HCT116 (cell line): ENCODE results near the gene MRPS18A. TPM values are rescaled to one million over a fixed set of nuclear protein-coding genes. Genes with fewer than 3 reads are reported as not detected.

Experiments
- ATAC-seq: fragments of 200-7000 bp; cut with Tn5 transposase; 2 replicates; pipeline ENCODE4 v1.9.1; 2020; ENCODE audit warnings: mild to moderate bottlenecking, moderate library complexity
- BruUV-seq: library from RNA; stranded (reverse); fragments of 400-500 nt; replicated peaks from 2 replicates; lab custom pipeline; 2021; lab: Mats Ljungman, UMichigan
- CTCF ChIA-PET: fragments of 300-600 bp; sonication (Branson Sonifier 250); formaldehyde crosslinking; loops from one replicate; lab custom pipeline; 2021; ENCODE audit warnings: antibody characterized with exemption; lab: Charles Lee
- POLR2A ChIA-PET: fragments of 300-600, 350-600 bp; sonication (Branson Sonifier 250); formaldehyde crosslinking; loops from one replicate; lab custom pipeline; 2021; ENCODE audit warnings: antibody characterized with exemption; lab: Charles Lee
- RAD21 ChIA-PET, 2 experiments: fragments of 300-600 bp; sonication (Branson Sonifier 250); formaldehyde crosslinking; loops; one replicate each; lab custom pipeline; 2023; ENCODE audit warnings: low total read pairs in 2 of 2; ENCODE audit not compliant: uncharacterized antibody in 2 of 2, unreplicated experiment in 2 of 2, low non-redundant PET in 1 of 2; lab: Charles Lee
- DNase-seq: peaks from one replicate; pipeline ENCODE4 v3.0.0-alpha.2; 2010; ENCODE audit warnings: low read depth, low spot score
- H2AFZ ChIP-seq: fragments of 200-600 bp; shearing (Covaris generic), sonication (generic); 2 replicates; pipeline ENCODE4 v1.6.1; 2017; ENCODE audit warnings: low read depth, mixed run types, mixed read lengths, antibody characterized with exemption, low read length; ENCODE audit not compliant: poor library complexity, severe bottlenecking
- H3K27ac ChIP-seq: 2 replicates; pipeline ENCODE4 v1.5.1; 2012; ENCODE audit warnings: low read depth, low read length
- H3K27me3 ChIP-seq: fragments of 200-600 bp; sonication (generic); 2 replicates; pipeline ENCODE4 v1.6.1; 2016; ENCODE audit warnings: mixed run types, low read length, mixed read lengths; ENCODE audit not compliant: insufficient read depth
- H3K36me3 ChIP-seq, 2 experiments: fragments of 200-500 bp in 1 of 2; fragments of 200-600 bp in 1 of 2; sonication (Bioruptor generic) in 1 of 2; sonication (generic) in 1 of 2; 2 replicates each; pipeline versions ENCODE4 v1.5.1 to v1.6.1; 2014 to 2016; ENCODE audit warnings: low read length in 2 of 2, inconsistent platforms in 1 of 2, mixed read lengths in 1 of 2, mixed run types in 1 of 2; ENCODE audit not compliant: insufficient read depth in 2 of 2, control insufficient read depth in 1 of 2
- H3K4me1 ChIP-seq, 2 experiments: fragments of 200-600 bp in 1 of 2; sonication (generic) in 1 of 2; 2 replicates each; pipeline versions ENCODE4 v1.5.1 to v1.6.1; 2012 to 2017; ENCODE audit warnings: low read length in 2 of 2, inconsistent platforms in 1 of 2, mild to moderate bottlenecking in 1 of 2, mixed read lengths in 1 of 2, mixed run types in 1 of 2, moderate library complexity in 1 of 2; ENCODE audit not compliant: insufficient read depth in 2 of 2, control insufficient read depth in 1 of 2
- H3K4me2 ChIP-seq: fragments of 200-600 bp; sonication (generic); 2 replicates; pipeline ENCODE4 v1.6.1; 2017; ENCODE audit warnings: mixed run types, low read length, mixed read lengths
- H3K4me3 ChIP-seq, 2 experiments: fragments of 200-600 bp in 1 of 2; sonication (generic) in 1 of 2; replicated peaks in 1 of 2; 2 replicates each; pipeline ENCODE4 v1.5.1; 2011 to 2016; ENCODE audit warnings: low read length in 2 of 2, control low read depth in 1 of 2, low read depth in 1 of 2, mild to moderate bottlenecking in 1 of 2, mixed read lengths in 1 of 2, mixed run types in 1 of 2
- H3K79me2 ChIP-seq: fragments of 200-600 bp; sonication (generic); 2 replicates; pipeline ENCODE4 v1.6.1; 2017; ENCODE audit warnings: mild to moderate bottlenecking, mixed run types, low read length, moderate library complexity, mixed read lengths; ENCODE audit not compliant: insufficient read depth
- H3K9ac ChIP-seq: fragments of 200-600 bp; sonication (generic); 2 replicates; pipeline ENCODE4 v1.6.1; 2016; ENCODE audit warnings: low read length, mixed read lengths
- H3K9me2 ChIP-seq: fragments of 200-600 bp; sonication (generic), shearing (Covaris generic); 2 replicates; pipeline ENCODE4 v1.6.1; 2017; ENCODE audit warnings: mixed run types, mild to moderate bottlenecking, moderate library complexity; ENCODE audit not compliant: insufficient read depth
- H3K9me3 ChIP-seq, 2 experiments: fragments of 200-500 bp in 1 of 2; fragments of 200-600 bp in 1 of 2; sonication (Bioruptor generic) in 1 of 2; sonication (generic) in 1 of 2; 2 replicates each; pipeline ENCODE4 v1.6.1; 2014 to 2017; ENCODE audit warnings: low read length in 2 of 2, mixed read lengths in 2 of 2, inconsistent platforms in 1 of 2, low read depth in 1 of 2, mild to moderate bottlenecking in 1 of 2, mixed run types in 1 of 2, moderate library complexity in 1 of 2; ENCODE audit not compliant: control insufficient read depth in 1 of 2, insufficient read depth in 1 of 2
- H4K20me1 ChIP-seq: fragments of 200-600 bp; sonication (generic), shearing (Covaris generic); 2 replicates; pipeline ENCODE4 v1.6.1; 2017; ENCODE audit warnings: mixed run types, mild to moderate bottlenecking, moderate library complexity; ENCODE audit not compliant: insufficient read depth
- CEBPB ChIP-seq: IDR thresholded peaks from 2 replicates; pipeline ENCODE4 v1.6.1; 2012; ENCODE audit warnings: low read depth
- ELF1 ChIP-seq: IDR thresholded peaks from 2 replicates; pipeline ENCODE4 v1.6.1; 2012; ENCODE audit warnings: low read depth, borderline replicate concordance
- POLR2A ChIP-seq: IDR thresholded peaks from 2 replicates; pipeline ENCODE4 v1.7.0; 2011; ENCODE audit warnings: borderline replicate concordance; ENCODE audit not compliant: insufficient read depth, insufficient read length; ENCODE audit errors: extremely low read depth
- RAD21 ChIP-seq: IDR thresholded peaks from 2 replicates; pipeline ENCODE4 v1.6.1; 2012; ENCODE audit warnings: low read depth, mild to moderate bottlenecking
- SP1 ChIP-seq: IDR thresholded peaks from 2 replicates; pipeline ENCODE4 v1.6.1; 2012; ENCODE audit warnings: low read depth
- SRF ChIP-seq: IDR thresholded peaks from 2 replicates; pipeline ENCODE4 v1.6.1; 2012; ENCODE audit warnings: low read depth
- intact Hi-C: fragments of 100-400 bp; cut with micrococcal nuclease; formaldehyde crosslinking; loops from 2 replicates; pipeline ENCODE4 v1.10.0; 2022
- total RNA-seq: library from RNA; stranded (reverse); gene quantifications from one replicate; pipeline ENCODE4 v1.2.1, GENCODE V29; 2021; ENCODE audit not compliant: unreplicated experiment
- TF ChIP-seq, protein P1 (sequence below): IDR thresholded peaks from 2 replicates; pipeline ENCODE4 v1.6.1; 2012
- TF ChIP-seq, protein P2 (sequence below): IDR thresholded peaks from 2 replicates; pipeline ENCODE4 v1.6.1; 2012; ENCODE audit warnings: low read depth

The MRPS18A gene
- total RNA-seq, 1 experiment from 2014 or later, result 63.0 TPM

DNA sequence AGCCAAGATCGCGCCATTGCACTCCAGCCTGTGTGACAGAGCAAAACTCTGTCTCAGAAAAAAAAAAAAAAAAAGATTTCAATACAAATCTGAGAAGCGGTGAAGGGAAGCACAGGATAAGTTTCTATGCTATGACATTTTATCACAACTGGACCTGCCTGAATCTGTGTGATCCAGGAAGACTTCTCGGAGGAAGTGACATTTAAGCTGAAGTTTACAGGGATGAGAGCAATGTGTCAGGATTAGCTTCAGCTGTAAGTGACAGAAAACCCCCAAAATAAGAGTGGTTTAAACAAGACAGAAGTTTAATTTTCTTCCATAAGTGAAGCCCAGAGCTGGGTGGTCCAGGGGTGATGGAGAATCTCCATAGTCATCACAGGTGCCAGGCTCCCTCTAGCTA is 33.4 kb upstream of the MRPS18A start:
- TF ChIP-seq POLR2A, result no peak
- no peak for TF ChIP-seq SP1
- TF ChIP-seq CEBPB, result no peak
- TF ChIP-seq ELF1, result no peak
- DNase-seq (no peak), ATAC-seq (no peak)
- RAD21 ChIA-PET, result no interaction called here
- Histone ChIP-seq H3K9ac (no peak overlapping the region), H3K4me1 (peaks cover 23 to 27% of the 10 kb centered on the region in 2 experiments), H3K27ac (no peak overlapping the region), H3K9me3 (no peaks in the 10 kb centered on the region), H4K20me1 (no peaks in the 10 kb centered on the region), H3K36me3 (no peaks in the 10 kb centered on the region), H3K27me3 (no peaks in the 10 kb centered on the region), H3K4me3 (no peak overlapping the region), H3K9me2 (no peaks in the 10 kb centered on the region), H3K4me2 (no peak overlapping the region), H3K79me2 (no peaks in the 10 kb centered on the region), H2AFZ (no peak overlapping the region)
- no TSS peak for BruUV-seq
- POLR2A ChIA-PET, result no interaction called here
- intact Hi-C loops, result no loop called here
- CTCF ChIA-PET, result no interaction called here

DNA sequence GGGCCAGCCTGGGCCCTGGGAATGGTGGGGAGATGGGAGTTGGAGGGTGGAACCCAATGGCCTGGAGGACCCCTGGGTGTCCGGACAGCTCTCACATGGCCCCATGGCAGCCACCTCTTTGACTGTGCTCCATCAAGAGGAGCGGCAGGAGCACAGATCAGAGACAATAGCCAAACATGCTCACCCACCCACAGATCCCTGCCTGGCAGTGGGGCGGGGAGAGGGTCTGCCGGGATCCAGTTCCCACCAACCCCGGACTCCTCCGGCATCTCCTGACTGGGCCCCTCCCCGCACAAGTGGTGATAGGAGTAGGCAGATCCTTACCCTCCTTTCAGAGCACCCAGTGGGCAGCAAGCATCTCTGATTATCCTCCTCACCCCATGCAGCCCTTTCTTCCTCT is 31.9 kb upstream of the MRPS18A start:
- Histone ChIP-seq H3K9me3 (no peaks in the 10 kb centered on the region), H3K27ac (no peak overlapping the region), H3K9ac (no peak overlapping the region)
- TF ChIP-seq, protein P1, sequence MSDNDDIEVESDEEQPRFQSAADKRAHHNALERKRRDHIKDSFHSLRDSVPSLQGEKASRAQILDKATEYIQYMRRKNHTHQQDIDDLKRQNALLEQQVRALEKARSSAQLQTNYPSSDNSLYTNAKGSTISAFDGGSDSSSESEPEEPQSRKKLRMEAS, result no peak
- no peak for TF ChIP-seq SRF
- no peak for TF ChIP-seq RAD21
- TF ChIP-seq, protein P2, sequence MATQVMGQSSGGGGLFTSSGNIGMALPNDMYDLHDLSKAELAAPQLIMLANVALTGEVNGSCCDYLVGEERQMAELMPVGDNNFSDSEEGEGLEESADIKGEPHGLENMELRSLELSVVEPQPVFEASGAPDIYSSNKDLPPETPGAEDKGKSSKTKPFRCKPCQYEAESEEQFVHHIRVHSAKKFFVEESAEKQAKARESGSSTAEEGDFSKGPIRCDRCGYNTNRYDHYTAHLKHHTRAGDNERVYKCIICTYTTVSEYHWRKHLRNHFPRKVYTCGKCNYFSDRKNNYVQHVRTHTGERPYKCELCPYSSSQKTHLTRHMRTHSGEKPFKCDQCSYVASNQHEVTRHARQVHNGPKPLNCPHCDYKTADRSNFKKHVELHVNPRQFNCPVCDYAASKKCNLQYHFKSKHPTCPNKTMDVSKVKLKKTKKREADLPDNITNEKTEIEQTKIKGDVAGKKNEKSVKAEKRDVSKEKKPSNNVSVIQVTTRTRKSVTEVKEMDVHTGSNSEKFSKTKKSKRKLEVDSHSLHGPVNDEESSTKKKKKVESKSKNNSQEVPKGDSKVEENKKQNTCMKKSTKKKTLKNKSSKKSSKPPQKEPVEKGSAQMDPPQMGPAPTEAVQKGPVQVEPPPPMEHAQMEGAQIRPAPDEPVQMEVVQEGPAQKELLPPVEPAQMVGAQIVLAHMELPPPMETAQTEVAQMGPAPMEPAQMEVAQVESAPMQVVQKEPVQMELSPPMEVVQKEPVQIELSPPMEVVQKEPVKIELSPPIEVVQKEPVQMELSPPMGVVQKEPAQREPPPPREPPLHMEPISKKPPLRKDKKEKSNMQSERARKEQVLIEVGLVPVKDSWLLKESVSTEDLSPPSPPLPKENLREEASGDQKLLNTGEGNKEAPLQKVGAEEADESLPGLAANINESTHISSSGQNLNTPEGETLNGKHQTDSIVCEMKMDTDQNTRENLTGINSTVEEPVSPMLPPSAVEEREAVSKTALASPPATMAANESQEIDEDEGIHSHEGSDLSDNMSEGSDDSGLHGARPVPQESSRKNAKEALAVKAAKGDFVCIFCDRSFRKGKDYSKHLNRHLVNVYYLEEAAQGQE, result no peak
- TF ChIP-seq, all 23 proteins: peak for 0
- Histone ChIP-seq H3K4me1 (peaks cover 11 to 14% of the 10 kb centered on the region in 2 experiments), H3K79me2 (no peaks in the 10 kb centered on the region), H3K36me3 (no peaks in the 10 kb centered on the region), H3K9me2 (no peaks in the 10 kb centered on the region), H3K4me2 (no peak overlapping the region), H3K27me3 (no peaks in the 10 kb centered on the region), H2AFZ (no peak overlapping the region), H4K20me1 (no peaks in the 10 kb centered on the region), H3K4me3 (no peak overlapping the region)
- intact Hi-C loops, result no loop called here
- ChIA-PET CTCF (no interaction called here), POLR2A (no interaction called here), RAD21 (no interaction called here)
- DNase-seq (no peak), ATAC-seq (no peak)
- no TSS peak for BruUV-seq
